Stimulated activated CD8-positive, alpha-beta memory T cell treated with anti-CD3 and anti-CD28 coated beads, Interleukin-15, amount 100 ng/mL, for 1 hour (primary cell): ENCODE results near the gene RBBP4.
"Not testable (repeated sequence)": the region's sequence is repeated elsewhere in the genome, so short reads cannot be mapped to it uniquely, and the experiment has no call there.

Source experiments
- DNase-seq: peaks from one replicate; pipeline ENCODE4 v3.0.0-alpha.2; 2020; ENCODE audit warnings: low read depth

RBBP4 gene

DNA sequence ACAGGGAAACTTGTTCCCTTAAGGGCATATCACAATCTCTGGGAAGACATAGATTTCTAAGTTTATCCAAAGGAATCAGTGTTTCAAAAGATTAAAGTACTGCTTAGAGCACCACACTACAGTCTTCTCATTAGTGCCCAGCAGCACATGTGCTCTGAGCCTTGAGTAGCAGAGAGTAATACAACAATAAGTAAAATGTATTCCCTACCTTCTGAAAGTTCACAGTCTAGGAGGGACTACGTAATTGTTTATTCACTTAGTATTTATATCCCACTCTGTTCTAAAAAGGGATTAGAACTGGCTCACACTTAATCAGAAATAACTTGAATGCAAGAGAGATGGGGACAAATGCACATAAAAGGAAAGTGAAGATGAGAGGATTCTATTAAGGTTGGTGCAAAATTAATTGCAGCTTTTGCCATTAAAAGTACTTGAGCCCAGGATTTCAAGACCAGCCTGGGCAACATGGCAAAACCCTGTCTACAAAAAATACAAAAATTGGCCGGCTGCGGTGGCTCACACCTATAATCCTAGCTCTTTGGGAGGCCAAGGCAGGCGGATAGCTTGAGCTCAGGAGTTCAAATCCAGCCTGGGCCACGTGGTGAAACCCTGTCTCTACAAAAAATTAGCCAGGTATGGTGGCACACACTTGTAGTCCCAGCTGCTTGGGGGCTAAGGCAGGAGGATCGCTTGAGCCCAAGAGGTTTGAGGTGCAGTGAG lies 42.6 kb downstream of the RBBP4 start:
- DNase-seq = no peak

GRCh38 chr1:32695098-32695904 lies 44.3 kb downstream of the RBBP4 start:
- no peak for DNase-seq

- no peak for DNase-seq
Measured at GRCh38 chr1:32696041-32696440, 45.0 kb downstream of the RBBP4 start.

- DNase-seq = not testable (repeated sequence)
Measured at GRCh38 chr1:32696996-32697395, 46.0 kb downstream of the RBBP4 start.

DNA sequence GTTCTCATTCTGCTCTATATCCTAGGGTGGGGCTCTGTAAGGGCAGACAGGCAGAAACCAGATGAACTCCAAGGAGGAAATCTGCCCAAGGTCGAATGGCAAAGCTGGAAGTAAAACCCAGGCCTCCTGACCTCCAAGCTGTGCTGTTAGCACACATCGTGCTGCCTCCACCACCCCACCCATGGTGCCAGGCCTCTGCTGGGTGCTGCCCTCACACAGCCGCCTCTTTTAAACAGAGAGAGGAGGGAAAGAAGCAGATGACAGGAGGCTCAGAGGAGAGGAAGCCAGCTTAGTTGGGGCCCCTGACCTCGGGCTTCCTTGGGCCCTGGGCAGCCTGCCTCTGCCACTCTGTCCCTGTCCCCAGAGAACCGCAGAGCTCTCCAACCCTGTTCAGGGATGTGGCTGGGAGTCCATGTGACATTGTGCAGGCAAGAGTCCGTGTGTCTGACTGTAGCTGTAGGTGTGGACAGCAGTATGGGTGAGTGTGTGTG lies 50.5 kb downstream of the RBBP4 start:
- no peak for DNase-seq

- DNase-seq = no peak
Measured at GRCh38 chr1:32701951-32702598, 51.1 kb downstream of the RBBP4 start.

DNA sequence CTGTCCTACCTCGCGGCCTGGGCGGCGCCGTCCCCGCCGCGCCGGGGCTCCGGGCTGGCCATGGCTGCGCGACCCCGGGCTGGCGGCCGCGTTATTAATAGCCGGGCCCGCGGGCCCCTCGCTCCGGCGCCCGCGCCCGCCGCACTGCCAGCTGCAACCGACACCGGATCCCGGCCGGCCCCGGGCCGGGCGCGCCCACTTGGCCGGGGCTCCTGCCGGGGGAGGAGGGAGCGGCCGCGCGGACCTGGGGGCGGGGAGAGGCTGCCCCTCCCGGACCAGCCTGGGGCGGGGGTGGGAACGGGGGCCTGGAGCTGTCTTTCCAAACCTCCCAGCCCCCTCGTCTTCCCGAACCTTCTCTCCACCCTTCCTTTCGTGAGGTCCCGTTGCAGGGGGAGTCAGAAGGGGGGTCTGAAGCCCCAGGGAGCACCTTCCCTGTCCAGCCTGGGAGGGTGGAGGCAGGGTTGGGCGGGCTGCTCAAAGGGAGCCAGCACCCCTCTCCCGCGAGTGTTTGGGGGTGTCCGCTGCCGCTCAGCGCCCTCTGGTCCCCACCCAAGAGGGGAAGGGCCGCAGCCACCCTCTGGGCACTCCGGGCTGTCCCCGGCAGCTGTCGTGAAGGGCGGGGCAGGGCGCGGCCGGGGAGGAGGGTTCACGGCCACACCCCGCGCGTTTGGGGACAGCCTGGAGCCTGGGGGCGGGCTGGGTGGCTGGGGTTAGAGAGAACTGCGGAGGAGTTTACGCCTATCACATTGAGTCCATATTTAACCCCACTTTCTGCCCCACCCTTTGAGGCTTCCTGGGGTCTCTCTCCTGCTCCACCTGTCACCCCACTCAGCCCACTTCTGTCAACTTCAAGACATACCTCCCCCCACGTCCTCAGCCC lies 51.8 kb downstream of the RBBP4 start, which contains the start of gene SYNC:
SYNC (minus strand) TSS at position 172 of the 880 bp plus-strand sequence; CDS start at position 62, 110 bp downstream.
- DNase-seq = no peak

DNA sequence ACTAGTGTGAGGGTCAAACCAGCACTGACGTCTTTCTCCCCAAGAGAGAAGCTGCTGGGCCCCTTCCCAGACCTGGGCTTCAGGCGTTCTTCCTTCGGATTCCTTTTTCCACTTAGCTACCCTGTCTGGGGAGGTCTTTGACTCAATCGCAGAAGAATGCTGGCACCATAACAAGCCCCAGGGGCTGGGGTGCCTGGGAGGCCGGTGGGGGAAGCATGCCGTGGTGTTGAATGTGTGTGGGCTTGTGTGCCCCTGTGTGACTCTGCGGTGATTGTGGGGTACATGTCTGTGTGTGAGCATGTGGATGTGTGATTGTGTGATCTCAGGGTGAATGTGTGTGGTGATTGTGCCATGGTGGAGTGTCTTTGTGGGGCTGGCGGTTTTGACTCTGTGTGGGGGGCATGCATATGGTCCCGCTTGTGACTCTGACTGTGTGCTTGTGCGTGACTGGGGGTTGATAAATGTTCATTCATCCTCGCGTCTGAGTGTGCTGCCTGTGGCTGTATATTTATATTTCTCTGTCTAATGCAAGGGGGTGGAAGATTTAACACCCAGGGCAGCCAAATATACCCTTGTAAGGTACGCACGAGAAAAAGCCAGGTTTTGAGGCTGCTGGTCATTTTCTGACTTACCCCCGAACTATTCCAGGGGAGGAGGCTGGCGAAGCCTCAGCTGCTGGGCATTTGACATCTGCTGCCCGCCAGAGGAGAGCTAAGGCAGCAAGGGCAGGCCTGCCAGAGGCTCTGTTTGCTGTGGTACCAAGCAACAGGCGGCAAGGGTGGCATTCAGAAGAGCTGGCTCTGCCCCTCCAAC lies 52.7 kb downstream of the RBBP4 start:
- no peak for DNase-seq

- no peak for DNase-seq
Measured at GRCh38 chr1:32705516-32705915, 54.5 kb downstream of the RBBP4 start.

DNA sequence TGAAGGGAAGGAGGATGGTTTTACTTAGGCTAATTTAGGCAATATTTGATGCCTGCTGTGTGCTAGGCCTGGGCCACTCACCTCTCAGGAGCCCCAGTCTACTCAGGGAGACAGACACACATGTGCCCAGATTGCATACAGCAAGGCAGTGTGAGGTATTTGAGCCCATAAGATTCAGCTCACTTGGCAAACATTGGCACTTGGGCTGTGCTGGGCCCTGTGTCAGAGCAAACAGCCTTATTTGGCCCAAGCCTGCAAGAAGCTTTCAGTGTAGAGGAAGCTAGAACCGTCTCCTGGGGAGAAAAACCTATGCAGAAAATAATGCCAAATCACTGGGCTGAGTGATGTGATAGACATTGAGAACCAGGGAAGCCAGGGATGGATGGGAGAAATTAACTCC lies 55.5 kb downstream of the RBBP4 start:
- DNase-seq = no peak

- DNase-seq = no peak
Measured at GRCh38 chr1:32709075-32709474, 58.1 kb downstream of the RBBP4 start.

DNA sequence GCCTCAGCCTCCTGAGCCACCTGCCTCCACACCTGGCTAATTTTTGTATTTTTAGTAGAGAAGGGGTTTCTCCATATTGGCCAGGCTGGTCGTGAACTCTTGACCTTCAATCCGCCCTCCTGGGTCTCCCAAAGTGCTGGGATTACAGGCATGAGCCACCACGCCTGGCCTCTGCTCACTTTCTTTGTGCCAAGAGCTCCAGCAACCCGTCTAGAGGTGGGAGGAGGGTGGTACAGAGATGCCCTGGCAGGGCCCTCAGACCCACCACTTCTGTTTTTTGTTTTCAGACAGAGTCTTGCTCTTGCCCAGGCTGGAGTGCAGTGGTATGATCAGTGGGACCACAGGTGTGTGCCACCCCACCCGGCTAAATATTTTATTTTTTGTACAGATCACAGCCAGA lies 58.5 kb downstream of the RBBP4 start:
- DNase-seq = no peak

DNA sequence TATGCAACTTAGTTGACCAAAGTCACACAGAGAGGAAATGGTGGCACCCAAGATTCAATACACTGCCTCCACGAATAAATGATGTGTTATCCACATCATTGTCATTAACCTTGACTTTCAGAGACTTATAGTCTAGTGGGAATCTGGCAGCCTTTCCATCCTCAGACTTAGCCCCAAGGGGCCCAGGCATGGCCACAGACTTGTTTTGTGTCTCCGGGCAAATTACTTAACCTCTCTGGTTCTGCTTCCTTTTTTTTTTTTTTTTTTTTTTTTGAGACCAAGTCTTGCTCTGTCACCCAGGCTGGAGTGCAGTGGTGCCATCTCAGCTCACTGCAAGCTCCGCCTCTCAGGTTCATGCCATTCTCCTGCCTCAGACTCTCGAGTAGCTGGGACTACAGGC lies 60.2 kb downstream of the RBBP4 start:
- DNase-seq = not testable (repeated sequence)

DNA sequence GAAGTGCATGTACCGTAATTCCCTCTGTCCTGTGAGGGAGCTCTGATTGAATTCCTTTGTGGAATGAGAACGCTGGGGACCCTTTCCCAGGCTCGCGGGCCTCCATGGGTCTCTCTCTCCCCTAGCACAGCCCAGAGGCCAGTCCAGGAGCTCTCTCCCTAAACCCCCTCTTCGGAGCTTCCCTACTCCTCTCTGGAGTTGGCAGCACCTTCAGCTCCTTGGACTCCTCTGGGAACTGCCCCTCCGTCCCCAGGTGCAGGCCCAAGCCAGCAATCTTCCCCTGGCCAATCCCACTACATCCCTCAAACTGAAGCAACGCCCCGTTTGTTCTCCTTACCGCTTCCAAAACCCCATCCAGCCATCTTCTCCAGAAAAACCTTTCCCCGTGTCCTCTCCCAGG lies 62.1 kb downstream of the RBBP4 start:
- no peak for DNase-seq

- no peak for DNase-seq
Measured at GRCh38 chr1:32714277-32714676, 63.3 kb downstream of the RBBP4 start.

GRCh38 chr1:32715901-32716311 lies 64.9 kb downstream of the RBBP4 start:
- no peak for DNase-seq

DNA sequence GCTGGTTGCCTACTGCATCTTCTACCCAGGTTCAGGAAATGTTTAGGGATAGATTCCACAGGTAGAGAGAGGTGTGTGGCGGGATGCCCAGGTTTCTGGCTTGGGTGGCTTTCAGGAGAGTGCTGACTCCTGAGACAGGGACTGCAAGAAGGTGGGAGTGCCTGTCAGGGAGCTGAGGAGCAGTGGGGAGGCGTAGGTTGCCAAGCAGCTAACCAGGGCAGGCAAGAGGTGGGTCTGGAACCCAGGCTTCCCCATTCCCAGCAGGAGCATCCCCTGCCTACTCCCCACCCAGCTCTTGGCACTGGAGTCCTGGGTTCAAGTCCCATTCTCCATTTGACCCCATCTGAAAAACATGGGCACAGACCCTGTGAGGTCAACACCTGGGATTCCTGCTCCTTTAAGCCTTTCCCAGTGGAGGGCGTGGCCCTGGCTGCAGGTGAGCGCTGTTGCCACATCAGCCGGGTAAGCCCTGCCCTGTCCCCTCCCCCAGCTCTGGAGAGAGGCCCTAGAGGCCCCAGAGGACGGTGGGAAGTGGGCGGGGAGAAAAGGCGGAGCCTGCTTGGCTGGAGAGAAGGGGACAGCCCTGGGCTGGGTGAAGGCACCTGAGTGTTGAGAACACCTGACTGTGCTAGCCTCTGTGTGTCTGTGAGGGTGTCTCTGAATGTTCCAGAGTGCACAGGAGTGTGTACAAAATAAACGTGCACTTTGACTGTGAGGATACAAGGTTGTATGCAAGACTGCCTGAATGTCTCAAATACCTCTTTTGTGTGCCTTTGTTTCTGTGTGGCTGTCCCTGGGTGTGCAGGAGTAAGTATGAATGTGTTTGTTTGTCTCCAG lies 65.5 kb downstream of the RBBP4 start:
- DNase-seq = no peak

DNA sequence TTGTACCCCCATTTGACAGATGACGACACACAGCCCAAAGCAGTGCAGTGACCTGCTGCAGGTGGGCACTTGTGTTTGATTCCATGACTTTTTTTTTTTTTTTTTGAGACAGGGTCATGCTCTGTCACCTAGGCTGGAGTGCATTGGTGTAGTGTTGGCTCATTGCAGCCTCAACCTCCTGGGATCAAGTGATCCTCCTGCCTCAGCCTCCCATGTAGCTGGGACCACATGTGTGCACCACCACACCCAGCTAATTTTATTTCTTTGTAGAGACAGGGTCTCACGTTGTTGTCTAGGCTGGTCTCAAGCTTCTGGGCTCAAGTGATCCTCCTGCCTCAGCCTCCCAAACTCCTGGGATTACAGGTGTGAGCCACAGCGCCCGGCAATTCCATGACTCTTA lies 66.5 kb downstream of the RBBP4 start:
- no peak for DNase-seq

- DNase-seq = no peak
Measured at GRCh38 chr1:32718036-32718435, 67.0 kb downstream of the RBBP4 start.

DNA sequence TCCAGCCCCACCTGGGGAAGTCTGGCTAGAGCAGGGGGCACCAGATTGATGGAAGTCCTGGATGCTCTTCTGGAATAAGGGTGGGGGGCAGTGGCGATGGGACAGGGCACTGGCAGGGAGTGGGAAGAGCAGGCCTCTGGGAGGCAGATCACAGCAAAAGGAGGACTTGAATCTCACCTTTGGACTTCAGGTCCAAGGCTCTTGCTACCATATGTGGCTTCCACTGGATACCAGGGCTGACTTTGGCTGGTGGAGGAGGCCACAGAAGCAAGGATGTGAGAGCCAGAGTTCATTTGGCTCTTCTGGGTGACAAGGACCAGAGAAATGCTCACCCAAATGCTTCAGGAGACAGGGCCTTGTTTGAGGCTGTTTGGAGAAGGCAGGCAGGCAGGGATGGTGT lies 67.5 kb downstream of the RBBP4 start:
- no peak for DNase-seq
